Spleen (tissue), 11 donors: ENCODE results near the gene WAS. TPM values are rescaled to one million over a fixed set of nuclear protein-coding genes. Genes with fewer than 3 reads are reported as not detected.

Experiments
- DNase-seq: peaks from one replicate; pipeline ENCODE4 v3.0.0-alpha.2; 2020
- H3K27ac ChIP-seq, 8 donors: fragments of 200-600 bp; sonication (generic) in 7 of 8; 1 replicate in 4 of 8; 2 replicates in 4 of 8; pipeline versions ENCODE4 v1.5.0 to v1.8.0; 2016 to 2021; ENCODE audit warnings: inconsistent platforms in 4 of 8, mild to moderate bottlenecking in 4 of 8, moderate library complexity in 1 of 8
- H3K27me3 ChIP-seq, 7 donors: fragments of 200-600 bp; sonication (generic) in 6 of 7; replicated peaks in 1 of 7; 1 replicate in 4 of 7; 2 replicates in 3 of 7; pipeline versions ENCODE4 v1.5.0 to v1.8.0; 2016 to 2021; ENCODE audit warnings: inconsistent platforms in 3 of 7, mild to moderate bottlenecking in 1 of 7
- H3K36me3 ChIP-seq, 6 donors: fragments of 200-600 bp; sonication (generic) in 5 of 6; 1 replicate in 4 of 6; 2 replicates in 2 of 6; pipeline versions ENCODE4 v1.5.0 to v1.8.0; 2016 to 2021; ENCODE audit warnings: inconsistent platforms in 2 of 6
- H3K4me1 ChIP-seq, 6 donors: fragments of 200-600 bp; sonication (generic) in 5 of 6; 1 replicate in 3 of 6; 2 replicates in 3 of 6; pipeline versions ENCODE4 v1.5.0 to v1.8.0; 2016 to 2021; ENCODE audit warnings: inconsistent platforms in 3 of 6
- H3K4me3 ChIP-seq, 8 donors: fragments of 200-600 bp; sonication (generic) in 7 of 8; 1 replicate in 4 of 8; 2 replicates in 4 of 8; pipeline versions ENCODE4 v1.5.0 to v1.8.0; 2016 to 2021; ENCODE audit warnings: inconsistent platforms in 4 of 8, mild to moderate bottlenecking in 4 of 8, moderate library complexity in 2 of 8
- H3K9me3 ChIP-seq, 8 donors: fragments of 200-600 bp; sonication (generic) in 7 of 8; 1 replicate in 4 of 8; 2 replicates in 4 of 8; pipeline versions ENCODE4 v1.5.0 to v1.8.0; 2016 to 2021; ENCODE audit warnings: inconsistent platforms in 4 of 8
- POLR2A ChIP-seq, 3 donors: fragments of 450-650 bp; IDR thresholded peaks; one replicate each; pipeline ENCODE4 v1.5.1; 2017; ENCODE audit warnings: antibody characterized with exemption in 3 of 3, mild to moderate bottlenecking in 1 of 3
- POLR2AphosphoS5 ChIP-seq, 3 donors: sonication (generic); formaldehyde crosslinking; IDR thresholded peaks; one replicate each; pipeline ENCODE4 v1.5.1; 2017; ENCODE audit warnings: antibody characterized with exemption in 3 of 3
- WGBS, 5 donors: extraction: QIAGEN DNeasy Blood & Tissue Kit in 3 of 5; methylation state at CpG; one replicate each; pipeline versions ENCODE4 v1.1.5 to v1.1.7; 2013 to 2018; 5-methylcytosine and 5-hydroxymethylcytosine counted together
- intact Hi-C: fragments of 100-400 bp; cut with DNase I; formaldehyde crosslinking; loops from one replicate; pipeline ENCODE4 v1.15.0; 2023; ENCODE audit warnings: low total_unique reads
- polyA plus RNA-seq, 3 donors: library from polyadenylated mRNA; stranded (reverse); fragments of 200-250 nt; gene quantifications; one replicate each; pipeline ENCODE4 v1.2.1, GENCODE V29; 2013
- total RNA-seq, 7 donors: library from RNA; depleted of rRNA in 3 of 7; stranded (reverse); fragments of >200 nt in 3 of 7; fragmentation: NEBNext Ultra II Directional in 4 of 7; extraction: Animal tissue kit (Norgen Biotek cat#: 25700) in 4 of 7; gene quantifications; one replicate each; pipeline versions ENCODE4 v1.1.0 to v1.2.1, GENCODE V29; 2016 to 2021
- TF ChIP-seq, protein P1 (sequence below), 11 experiments: fragments of 200-600 bp in 7 of 11; fragments of 450-650 bp in 4 of 11; sonication (generic) in 4 of 11; IDR thresholded peaks in 8 of 11; conservative IDR thresholded peaks in 3 of 11; 1 replicate in 7 of 11; 2 replicates in 4 of 11; pipeline versions ENCODE4 v1.4.0 to v1.8.0; 2016 to 2021; ENCODE audit warnings: antibody characterized with exemption in 11 of 11, inconsistent platforms in 4 of 11, mild to moderate bottlenecking in 1 of 11
- donor health status: healthy with polysubstance abuse.
- donor health status: DM: no; HTN: no; CAD: no; lungs with moderate emphysema.
- donor health status: DM: no; HTN: no; CAD: no.
- donor health status: Bipolar disorder and iron deficiency.
- donor health status: healthy.
- donor health status: DM: no; HTN: no; CAD: no.
- donor health status: DM: yes; HTN: yes; CAD: no.

The WAS gene
- total and polyA plus RNA-seq, 10 donors: 53.5 to 169 (median 102) TPM

DNA sequence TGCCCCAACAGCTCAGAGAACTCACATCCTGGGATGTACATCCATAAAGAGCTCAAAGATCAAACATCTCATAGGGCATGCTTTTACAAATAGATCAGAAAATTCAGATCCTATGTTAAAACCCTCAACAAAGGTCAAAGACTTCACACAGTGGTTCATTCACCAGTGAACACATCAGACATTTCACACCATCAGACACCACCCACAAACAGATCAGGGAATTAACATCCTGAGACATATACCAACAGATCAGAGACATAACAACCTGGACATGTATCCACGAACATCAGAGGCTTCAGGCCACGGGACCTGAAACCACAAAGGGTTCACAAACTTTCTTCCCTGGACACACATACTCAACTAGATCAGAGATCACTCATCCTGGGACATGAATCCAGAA lies 36.4 kb downstream of the WAS start:
- Histone ChIP-seq H3K27me3 (no peaks in the 10 kb centered on the region), H3K27ac (peak overlapping the region in 4 of 8 donors; percentile 6 to 65 (median 35)), H3K9me3 (no peaks in the 10 kb centered on the region), H3K4me1 (no peaks in the 10 kb centered on the region), H3K4me3 (peak overlapping the region in 1 of 8 donors; percentile 28), H3K36me3 (no peaks in the 10 kb centered on the region)
- TF ChIP-seq POLR2A (IDR thresholded peaks at IDR 0.05) (no peak), POLR2AphosphoS5 (IDR thresholded peaks at IDR 0.05) (no peak)
- TF ChIP-seq, protein P1, sequence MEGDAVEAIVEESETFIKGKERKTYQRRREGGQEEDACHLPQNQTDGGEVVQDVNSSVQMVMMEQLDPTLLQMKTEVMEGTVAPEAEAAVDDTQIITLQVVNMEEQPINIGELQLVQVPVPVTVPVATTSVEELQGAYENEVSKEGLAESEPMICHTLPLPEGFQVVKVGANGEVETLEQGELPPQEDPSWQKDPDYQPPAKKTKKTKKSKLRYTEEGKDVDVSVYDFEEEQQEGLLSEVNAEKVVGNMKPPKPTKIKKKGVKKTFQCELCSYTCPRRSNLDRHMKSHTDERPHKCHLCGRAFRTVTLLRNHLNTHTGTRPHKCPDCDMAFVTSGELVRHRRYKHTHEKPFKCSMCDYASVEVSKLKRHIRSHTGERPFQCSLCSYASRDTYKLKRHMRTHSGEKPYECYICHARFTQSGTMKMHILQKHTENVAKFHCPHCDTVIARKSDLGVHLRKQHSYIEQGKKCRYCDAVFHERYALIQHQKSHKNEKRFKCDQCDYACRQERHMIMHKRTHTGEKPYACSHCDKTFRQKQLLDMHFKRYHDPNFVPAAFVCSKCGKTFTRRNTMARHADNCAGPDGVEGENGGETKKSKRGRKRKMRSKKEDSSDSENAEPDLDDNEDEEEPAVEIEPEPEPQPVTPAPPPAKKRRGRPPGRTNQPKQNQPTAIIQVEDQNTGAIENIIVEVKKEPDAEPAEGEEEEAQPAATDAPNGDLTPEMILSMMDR (IDR thresholded peaks at IDR 0.05 in 8 of 11, conservative IDR thresholded peaks at IDR 0.05 in 3 of 11): no peak
- WGBS, 5 donors: 51 to 71% (median 65%) methylated on average over 2 of the region's 2 CpGs
- intact Hi-C loops: no loop called here
- DNase-seq: no peak

DNA sequence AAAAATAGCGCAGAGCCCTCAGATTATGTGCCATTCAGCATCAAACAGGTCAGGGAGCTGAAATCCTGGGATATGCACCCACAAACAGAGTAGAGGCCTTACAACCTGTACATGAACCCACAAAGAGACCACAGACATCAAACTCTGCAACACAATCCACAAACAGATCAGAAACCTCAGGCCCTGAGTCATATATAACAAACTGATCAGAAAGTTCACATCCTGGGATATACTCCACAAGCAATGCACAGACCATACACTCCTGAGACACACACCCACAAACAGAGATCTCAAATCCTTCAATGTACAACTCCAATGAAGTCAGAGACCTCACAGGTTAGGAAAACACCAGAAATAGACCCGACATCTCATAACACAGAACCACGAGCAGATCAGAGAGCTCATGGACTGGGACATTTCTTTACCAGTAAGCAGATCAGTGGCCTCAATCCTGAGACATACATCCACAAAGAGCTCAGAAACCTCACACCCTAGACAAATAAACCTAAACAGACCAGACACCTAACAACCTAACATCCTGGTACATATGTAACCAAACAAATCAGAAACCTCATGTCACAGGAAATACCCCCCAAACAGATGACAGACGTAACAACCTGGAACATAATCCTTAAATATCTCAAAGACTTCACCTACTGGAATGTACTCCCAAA lies 37.1 kb downstream of the WAS start:
- Histone ChIP-seq H3K36me3 (no peaks in the 10 kb centered on the region), H3K4me1 (no peaks in the 10 kb centered on the region), H3K27me3 (no peaks in the 10 kb centered on the region), H3K9me3 (no peaks in the 10 kb centered on the region), H3K27ac (peak overlapping the region in 3 of 8 donors; percentile 28 to 65 (median 42)), H3K4me3 (peak overlapping the region in 1 of 8 donors; percentile 28)
- WGBS, 5 donors: 44 to 84% (median 79%) methylated on average over 3 to 4 of the region's 4 CpGs
- no peak for DNase-seq
- TF ChIP-seq, protein P1 (IDR thresholded peaks at IDR 0.05 in 8 of 11, conservative IDR thresholded peaks at IDR 0.05 in 3 of 11): no peak
- no peak for TF ChIP-seq POLR2AphosphoS5 (IDR thresholded peaks at IDR 0.05)
- TF ChIP-seq POLR2A (IDR thresholded peaks at IDR 0.05): no peak
- intact Hi-C loops: no loop called here

DNA sequence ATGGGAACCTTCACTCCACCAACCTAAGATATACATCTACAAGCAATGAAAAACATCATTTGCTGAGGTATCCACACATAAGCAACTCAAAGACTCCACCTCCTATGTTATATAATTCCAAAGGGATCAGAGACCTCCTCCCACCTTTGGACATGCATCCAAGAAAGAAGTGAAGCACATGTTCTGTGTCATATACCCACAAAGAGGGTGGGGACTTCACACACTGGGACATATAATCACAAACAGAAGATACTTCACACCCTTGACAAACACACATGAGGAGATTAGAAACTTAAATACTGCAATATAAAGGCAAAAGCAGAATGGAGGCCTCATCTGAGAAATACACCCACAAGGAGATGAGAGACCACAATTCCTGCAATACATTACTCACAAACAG lies 38.3 kb downstream of the WAS start:
- Histone ChIP-seq H3K4me3 (no peak overlapping the region), H3K27ac (no peak overlapping the region), H3K4me1 (no peaks in the 10 kb centered on the region), H3K9me3 (no peaks in the 10 kb centered on the region), H3K27me3 (no peaks in the 10 kb centered on the region), H3K36me3 (no peaks in the 10 kb centered on the region)
- DNase-seq: no peak
- intact Hi-C loops: no loop called here
- TF ChIP-seq, protein P1 (IDR thresholded peaks at IDR 0.05 in 8 of 11, conservative IDR thresholded peaks at IDR 0.05 in 3 of 11): no peak
- TF ChIP-seq POLR2A (IDR thresholded peaks at IDR 0.05) (no peak), POLR2AphosphoS5 (IDR thresholded peaks at IDR 0.05) (no peak)

- H3K36me3 ChIP-seq: no peaks in the 10 kb centered on the region
- H3K4me1 ChIP-seq: no peaks in the 10 kb centered on the region
- DNase-seq: no peak
- H3K27me3 ChIP-seq: no peaks in the 10 kb centered on the region
- WGBS, 5 donors: 79 to 94% (median 86%) methylated on average over 2 of the region's 2 CpGs
- intact Hi-C loops: no loop called here
- TF ChIP-seq POLR2AphosphoS5 (IDR thresholded peaks at IDR 0.05) (no peak), POLR2A (IDR thresholded peaks at IDR 0.05) (no peak)
- TF ChIP-seq, protein P1 (IDR thresholded peaks at IDR 0.05 in 8 of 11, conservative IDR thresholded peaks at IDR 0.05 in 3 of 11): no peak
- H3K27ac ChIP-seq: no peak overlapping the region
- no peak overlapping the region for H3K4me3 ChIP-seq
- H3K9me3 ChIP-seq: no peaks in the 10 kb centered on the region
Measured at GRCh38 chrX:48726596-48726995, 43.0 kb downstream of the WAS start.
